Ishikawa (cell line): ENCODE data around the gene MARVELD2.

Experiments used
- CEBPB ChIP-seq: IDR thresholded peaks from 2 replicates; pipeline ENCODE4 v1.6.1; 2012
- EGR1 ChIP-seq: IDR thresholded peaks from 2 replicates; pipeline ENCODE4 v1.6.1; 2012
- EP300 ChIP-seq: IDR thresholded peaks from 2 replicates; pipeline ENCODE4 v1.6.1; 2012; ENCODE audit warnings: borderline replicate concordance
- MAX ChIP-seq: IDR thresholded peaks from 2 replicates; pipeline ENCODE4 v1.6.1; 2012
- RAD21 ChIP-seq: IDR thresholded peaks from 2 replicates; pipeline ENCODE4 v1.6.1; 2012; ENCODE audit warnings: low read depth
- REST ChIP-seq: IDR thresholded peaks from 2 replicates; pipeline ENCODE4 v1.6.1; 2012; ENCODE audit warnings: low read depth, mild to moderate bottlenecking
- TAF1 ChIP-seq: IDR thresholded peaks from 2 replicates; pipeline ENCODE4 v1.6.1; 2012; ENCODE audit warnings: low read depth, mild to moderate bottlenecking
- TCF12 ChIP-seq: IDR thresholded peaks from 2 replicates; pipeline ENCODE4 v1.6.1; 2012; ENCODE audit warnings: low read depth
- USF1 ChIP-seq: IDR thresholded peaks from 2 replicates; pipeline ENCODE4 v1.6.1; 2012
- YY1 ChIP-seq: IDR thresholded peaks from 2 replicates; pipeline ENCODE4 v1.6.1; 2012; ENCODE audit warnings: low read depth

- no peak for TF ChIP-seq REST
- TF ChIP-seq RAD21: no peak
- no peak for TF ChIP-seq EP300
- no peak for TF ChIP-seq MAX
- TF ChIP-seq USF1: no peak
- TF ChIP-seq CEBPB: no peak
- no peak for TF ChIP-seq TAF1
- TF ChIP-seq EGR1: no peak
- no peak for TF ChIP-seq TCF12
- TF ChIP-seq YY1: no peak
Measured at GRCh38 chr5:69367697-69368279, 47.1 kb upstream of the MARVELD2 start.
